ENCODE measurements around the gene NAT9. TPM values are rescaled to one million over a fixed set of nuclear protein-coding genes. Genes with fewer than 3 reads are reported as not detected.

The NAT9 gene
- total RNA-seq, 3 donors from 2014 or later = 35.8 to 40.6 (median 39.8) TPM

DNA sequence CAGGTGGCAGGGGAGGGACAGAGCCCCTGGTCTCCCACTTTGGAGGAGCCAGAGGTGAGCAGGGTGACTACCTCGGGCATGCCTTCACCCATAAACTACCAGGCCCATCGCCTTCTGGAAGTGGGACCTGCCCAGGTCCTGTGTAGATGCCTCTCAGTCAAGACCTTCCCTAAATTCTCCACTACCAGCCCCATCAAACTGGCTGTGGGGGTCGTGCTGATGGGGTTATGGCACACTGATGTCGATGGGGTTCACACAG lies 44.9 kb downstream of the NAT9 start:
- Histone ChIP-seq H3K9me3 (no peaks in the 10 kb centered on the region), H3K4me1 (ENCODE audit: low read depth) (no peaks in the 10 kb centered on the region), H3K36me3 (ENCODE audit: low read depth) (no peaks in the 10 kb centered on the region), H3K4me3 (no peak overlapping the region)
- TF ChIP-seq, protein P1, sequence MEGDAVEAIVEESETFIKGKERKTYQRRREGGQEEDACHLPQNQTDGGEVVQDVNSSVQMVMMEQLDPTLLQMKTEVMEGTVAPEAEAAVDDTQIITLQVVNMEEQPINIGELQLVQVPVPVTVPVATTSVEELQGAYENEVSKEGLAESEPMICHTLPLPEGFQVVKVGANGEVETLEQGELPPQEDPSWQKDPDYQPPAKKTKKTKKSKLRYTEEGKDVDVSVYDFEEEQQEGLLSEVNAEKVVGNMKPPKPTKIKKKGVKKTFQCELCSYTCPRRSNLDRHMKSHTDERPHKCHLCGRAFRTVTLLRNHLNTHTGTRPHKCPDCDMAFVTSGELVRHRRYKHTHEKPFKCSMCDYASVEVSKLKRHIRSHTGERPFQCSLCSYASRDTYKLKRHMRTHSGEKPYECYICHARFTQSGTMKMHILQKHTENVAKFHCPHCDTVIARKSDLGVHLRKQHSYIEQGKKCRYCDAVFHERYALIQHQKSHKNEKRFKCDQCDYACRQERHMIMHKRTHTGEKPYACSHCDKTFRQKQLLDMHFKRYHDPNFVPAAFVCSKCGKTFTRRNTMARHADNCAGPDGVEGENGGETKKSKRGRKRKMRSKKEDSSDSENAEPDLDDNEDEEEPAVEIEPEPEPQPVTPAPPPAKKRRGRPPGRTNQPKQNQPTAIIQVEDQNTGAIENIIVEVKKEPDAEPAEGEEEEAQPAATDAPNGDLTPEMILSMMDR (IDR thresholded peaks at IDR 0.05) = no peak
- no peak for DNase-seq
- no peak for ATAC-seq
- intact Hi-C loops (cut with DNase I, micrococcal nuclease) = no loop called here

DNA sequence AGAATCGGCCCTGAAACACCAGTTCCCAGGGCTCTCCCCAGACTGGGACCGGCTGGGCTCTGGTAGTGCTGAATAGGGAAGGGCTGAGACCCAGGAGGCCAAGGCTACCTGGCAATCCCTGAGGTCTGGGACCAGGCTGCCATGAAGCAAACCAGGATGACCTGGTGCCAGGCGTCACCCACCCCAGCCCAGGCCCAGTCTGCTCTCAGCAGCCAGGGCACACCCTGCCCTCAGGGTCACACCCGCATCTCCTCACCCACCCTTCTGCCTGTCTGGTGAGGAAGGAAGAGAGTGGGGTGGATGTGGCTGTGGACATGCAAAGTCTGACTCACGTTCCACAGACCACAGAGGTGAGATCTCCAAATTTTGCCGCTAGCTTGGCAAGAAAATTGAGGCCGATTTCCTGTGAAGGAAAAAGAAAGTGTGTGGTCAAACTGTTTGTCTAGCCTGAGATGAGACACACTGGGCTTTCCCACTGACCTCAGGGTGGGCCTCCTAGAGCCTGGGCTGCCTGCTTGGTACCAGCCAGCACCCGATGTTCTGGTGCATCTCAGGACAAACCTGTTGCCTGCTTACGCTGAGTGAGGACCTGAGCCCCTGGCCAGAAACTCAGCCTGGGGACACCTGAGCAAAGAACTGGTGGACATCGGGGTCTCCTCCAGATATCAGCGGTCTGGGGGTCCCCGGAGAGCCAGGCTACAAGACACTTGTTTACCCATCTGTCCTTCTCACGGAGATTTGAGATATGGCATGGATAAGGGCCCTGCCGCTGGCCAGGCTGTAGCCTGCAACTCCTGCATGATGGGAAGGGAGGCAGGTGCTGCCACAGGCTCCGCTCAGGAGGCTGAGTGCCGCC lies 45.4 kb downstream of the NAT9 start:
- intact Hi-C loops (cut with DNase I, micrococcal nuclease) = no loop called here
- DNase-seq (no peak), ATAC-seq (peak; percentile 79)
- no peaks in the 10 kb centered on the region for H3K4me1 ChIP-seq (ENCODE audit: low read depth)
- TF ChIP-seq, protein P1 (IDR thresholded peaks at IDR 0.05) = no peak
- H3K9me3 ChIP-seq = no peaks in the 10 kb centered on the region
- no peak overlapping the region for H3K4me3 ChIP-seq
- H3K36me3 ChIP-seq (ENCODE audit: low read depth) = no peaks in the 10 kb centered on the region

DNA sequence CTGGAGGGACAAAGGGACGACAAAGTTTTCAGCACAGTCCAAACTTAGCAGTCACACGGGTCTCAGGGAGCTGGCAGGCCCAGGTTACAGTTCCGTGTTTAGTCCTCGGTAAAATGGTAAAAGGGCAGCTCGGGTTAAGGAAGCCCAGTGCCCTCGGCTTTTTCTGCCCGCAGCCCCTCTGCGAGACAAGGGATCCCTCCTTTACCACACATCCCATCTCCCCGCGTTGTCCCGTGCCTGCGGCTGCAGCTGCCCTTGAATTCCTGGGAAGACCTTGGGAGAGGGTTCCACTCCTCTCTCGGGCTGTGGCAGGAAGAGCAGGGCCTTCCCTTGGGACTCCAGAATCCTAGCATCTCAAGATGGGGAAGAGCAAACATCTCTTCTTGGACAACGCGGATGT lies 46.3 kb downstream of the NAT9 start:
- no peak overlapping the region for H3K4me3 ChIP-seq
- DNase-seq (no peak), ATAC-seq (no peak)
- H3K36me3 ChIP-seq (ENCODE audit: low read depth) = no peaks in the 10 kb centered on the region
- TF ChIP-seq, protein P1 (IDR thresholded peaks at IDR 0.05) = no peak
- H3K4me1 ChIP-seq (ENCODE audit: low read depth) = no peaks in the 10 kb centered on the region
- intact Hi-C loops (cut with DNase I, micrococcal nuclease) = no loop called here
- no peaks in the 10 kb centered on the region for H3K9me3 ChIP-seq

DNA sequence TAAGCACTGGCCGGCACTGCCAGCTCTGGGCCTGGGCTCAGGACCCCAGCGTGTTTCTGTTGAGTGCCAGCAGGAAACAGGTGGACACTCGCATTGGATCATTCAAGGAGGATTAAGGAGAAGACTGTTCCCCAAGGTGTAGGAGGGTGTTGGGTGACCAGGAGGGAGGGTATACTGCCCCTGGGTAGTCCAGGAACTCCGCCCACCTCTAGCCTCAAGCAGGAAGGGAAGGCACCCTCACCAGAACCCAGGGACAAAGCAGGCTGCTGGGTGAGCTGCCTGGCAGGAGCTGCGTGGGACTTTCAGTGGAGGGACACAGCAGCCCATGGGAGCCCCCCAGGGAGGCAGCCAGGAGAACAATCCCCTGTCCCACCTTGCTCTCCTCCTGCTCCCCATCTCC lies 46.8 kb downstream of the NAT9 start:
- DNase-seq (no peak), ATAC-seq (no peak)
- intact Hi-C loops (cut with DNase I, micrococcal nuclease) = no loop called here
- Histone ChIP-seq H3K36me3 (ENCODE audit: low read depth) (no peaks in the 10 kb centered on the region), H3K4me1 (ENCODE audit: low read depth) (no peaks in the 10 kb centered on the region), H3K4me3 (no peak overlapping the region), H3K9me3 (no peaks in the 10 kb centered on the region)
- TF ChIP-seq, protein P1 (IDR thresholded peaks at IDR 0.05) = no peak

DNA sequence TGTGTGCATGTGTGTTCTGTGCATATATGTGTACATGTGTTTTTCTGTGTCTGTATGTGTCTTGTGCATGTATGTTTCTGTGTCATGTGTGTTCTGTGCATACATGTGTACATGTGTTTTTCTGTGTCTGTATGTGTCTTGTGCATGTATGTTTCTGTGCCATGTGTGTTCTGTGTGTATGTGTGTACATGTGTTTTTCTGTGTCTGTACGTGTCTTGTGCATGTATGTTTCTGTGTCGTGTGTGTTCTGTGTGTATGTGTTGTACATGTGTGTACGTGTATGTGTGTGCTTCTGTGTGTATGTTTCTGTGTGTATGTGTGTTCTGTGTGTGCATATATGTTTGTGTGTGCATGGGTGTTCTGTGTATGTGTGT lies 47.5 kb downstream of the NAT9 start:
- intact Hi-C loops (cut with DNase I, micrococcal nuclease) = no loop called here
- no peaks in the 10 kb centered on the region for H3K4me1 ChIP-seq (ENCODE audit: low read depth)
- H3K4me3 ChIP-seq = no peak overlapping the region
- DNase-seq = no peak
- H3K36me3 ChIP-seq (ENCODE audit: low read depth) = no peaks in the 10 kb centered on the region
- no peak for ATAC-seq
- no peaks in the 10 kb centered on the region for H3K9me3 ChIP-seq
- TF ChIP-seq, protein P1 (IDR thresholded peaks at IDR 0.05) = no peak

Measured in mucosa of descending colon (tissue), 3 donors.